Duodenal mucosa (tissue), 2 donors: ENCODE measurements around the gene DNAH1.

Source experiments
- H3K27ac ChIP-seq: one replicate; pipeline ENCODE4 v1.7.0; 2013; ENCODE audit warnings: low read depth, low read length
- H3K27me3 ChIP-seq, 2 donors: one replicate each; pipeline ENCODE4 v1.7.0; 2013; ENCODE audit warnings: low read length in 2 of 2, control low read depth in 1 of 2; ENCODE audit not compliant: insufficient read depth in 2 of 2, control insufficient read depth in 1 of 2
- H3K36me3 ChIP-seq, 2 donors: one replicate each; pipeline ENCODE4 v1.7.0; 2013; ENCODE audit warnings: low read length in 2 of 2, control low read depth in 1 of 2; ENCODE audit not compliant: insufficient read depth in 2 of 2, control insufficient read depth in 1 of 2
- H3K4me1 ChIP-seq, 2 donors: one replicate each; pipeline ENCODE4 v1.7.0; 2013; ENCODE audit warnings: low read length in 2 of 2, control low read depth in 1 of 2; ENCODE audit not compliant: insufficient read depth in 2 of 2, control insufficient read depth in 1 of 2
- H3K4me3 ChIP-seq, 2 donors: one replicate each; pipeline ENCODE4 v1.7.0; 2013; ENCODE audit warnings: low read length in 2 of 2, low read depth in 1 of 2
- H3K9ac ChIP-seq, 2 donors: one replicate each; pipeline ENCODE4 v1.7.0; 2013; ENCODE audit warnings: low read length in 2 of 2, low read depth in 1 of 2
- H3K9me3 ChIP-seq, 2 donors: one replicate each; pipeline ENCODE4 v1.7.0; 2013; ENCODE audit warnings: low read length in 2 of 2, control low read depth in 1 of 2; ENCODE audit not compliant: control insufficient read depth in 1 of 2

Gene DNAH1

DNA sequence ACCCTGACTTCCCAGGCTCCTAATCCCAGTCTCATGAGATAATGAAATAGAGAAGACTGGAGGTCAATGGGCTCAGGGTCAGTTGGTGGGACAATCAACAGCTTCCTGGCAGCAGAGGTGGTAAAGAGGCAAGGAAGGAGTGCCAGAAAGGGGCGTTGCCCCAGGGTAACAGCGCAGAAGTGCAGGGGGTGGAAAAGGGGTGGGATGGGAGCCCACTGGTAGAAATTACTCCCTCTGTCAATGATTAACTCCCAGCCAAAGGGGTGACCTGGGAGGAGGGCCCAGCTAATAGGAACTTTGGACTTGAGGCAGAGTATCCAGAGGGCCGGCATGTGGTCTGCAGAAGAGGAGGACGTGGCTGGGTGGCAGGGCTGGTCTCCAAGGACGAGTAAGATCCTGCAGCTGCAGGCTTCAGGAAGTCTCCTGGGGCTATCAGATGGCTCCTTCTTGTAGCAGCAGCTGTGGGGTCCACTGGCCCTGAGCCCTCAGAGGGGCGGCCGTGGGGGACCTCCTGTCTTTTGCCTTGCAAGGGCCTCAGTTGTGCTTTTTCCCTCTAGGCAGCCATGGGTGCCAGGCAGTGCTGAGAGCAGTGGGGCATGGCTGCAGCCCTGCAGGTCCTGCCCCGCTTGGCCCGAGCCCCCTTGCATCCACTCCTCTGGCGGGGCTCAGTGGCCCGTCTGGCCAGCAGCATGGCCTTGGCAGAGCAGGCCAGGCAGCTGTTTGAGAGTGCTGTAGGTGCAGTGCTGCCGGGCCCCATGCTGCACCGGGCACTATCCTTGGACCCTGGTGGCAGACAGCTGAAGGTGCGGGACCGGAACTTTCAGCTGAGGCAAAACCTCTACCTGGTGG lies 26.1 kb upstream of the DNAH1 start:
- peaks cover 21 to 40% of the 10 kb centered on the region in 2 donors for H3K36me3 ChIP-seq
- H3K4me3 ChIP-seq = peak overlapping the region; percentile 71 to 81
- H3K4me1 ChIP-seq = peaks cover 27 to 52% of the 10 kb centered on the region in 2 donors
- no peaks in the 10 kb centered on the region for H3K9me3 ChIP-seq
- H3K27me3 ChIP-seq = no peaks in the 10 kb centered on the region
- H3K27ac ChIP-seq = peak overlapping the region; percentile 100
- H3K9ac ChIP-seq = peak overlapping the region; percentile 62 to 82

DNA sequence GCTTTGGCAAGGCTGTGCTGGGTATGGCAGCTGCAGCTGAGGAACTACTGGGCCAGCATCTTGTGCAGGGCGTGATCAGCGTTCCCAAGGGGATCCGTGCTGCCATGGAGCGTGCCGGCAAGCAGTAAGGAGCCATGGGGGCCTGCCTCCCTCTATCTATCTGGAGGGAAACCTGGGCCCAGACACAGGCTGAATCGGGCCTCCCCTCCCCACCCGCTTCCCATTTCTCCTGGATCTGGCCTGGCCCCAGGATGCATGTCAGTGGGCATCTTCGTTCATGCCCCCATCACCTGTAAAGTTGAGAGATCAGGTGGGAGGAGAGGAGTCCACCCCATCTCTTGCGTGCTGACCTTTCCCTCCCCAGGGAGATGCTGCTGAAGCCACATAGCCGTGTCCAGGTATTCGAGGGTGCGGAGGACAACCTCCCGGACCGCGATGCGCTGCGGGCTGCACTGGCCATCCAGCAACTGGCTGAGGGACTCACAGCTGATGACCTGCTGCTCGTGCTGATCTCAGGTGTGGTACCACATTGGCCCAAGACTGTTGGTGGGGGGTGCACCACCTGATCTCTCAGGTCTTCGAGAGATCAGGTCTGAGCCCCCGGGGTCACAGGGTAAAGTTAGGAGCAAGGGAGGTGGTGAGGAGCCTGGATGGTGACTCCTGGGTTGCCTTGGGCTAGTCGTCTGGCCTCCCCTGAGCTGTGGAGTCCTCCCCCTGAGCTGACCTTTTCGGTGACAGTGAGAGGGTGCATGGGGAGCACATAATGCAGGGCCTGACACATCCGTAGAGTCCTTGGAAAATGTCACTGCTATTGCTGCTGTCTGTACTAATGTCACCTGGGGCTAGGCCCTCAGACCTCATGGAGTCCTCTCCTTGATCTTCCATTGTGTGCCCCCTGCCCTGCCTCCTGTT lies 25.3 kb upstream of the DNAH1 start:
- peak overlapping the region; percentile 62 to 82 for H3K9ac ChIP-seq
- peak overlapping the region; percentile 26 for H3K27ac ChIP-seq
- peaks cover 22 to 48% of the 10 kb centered on the region in 2 donors for H3K36me3 ChIP-seq
- peak overlapping the region; percentile 71 to 81 for H3K4me3 ChIP-seq
- H3K4me1 ChIP-seq = peaks cover 27 to 55% of the 10 kb centered on the region in 2 donors
- no peaks in the 10 kb centered on the region for H3K9me3 ChIP-seq
- no peaks in the 10 kb centered on the region for H3K27me3 ChIP-seq

DNA sequence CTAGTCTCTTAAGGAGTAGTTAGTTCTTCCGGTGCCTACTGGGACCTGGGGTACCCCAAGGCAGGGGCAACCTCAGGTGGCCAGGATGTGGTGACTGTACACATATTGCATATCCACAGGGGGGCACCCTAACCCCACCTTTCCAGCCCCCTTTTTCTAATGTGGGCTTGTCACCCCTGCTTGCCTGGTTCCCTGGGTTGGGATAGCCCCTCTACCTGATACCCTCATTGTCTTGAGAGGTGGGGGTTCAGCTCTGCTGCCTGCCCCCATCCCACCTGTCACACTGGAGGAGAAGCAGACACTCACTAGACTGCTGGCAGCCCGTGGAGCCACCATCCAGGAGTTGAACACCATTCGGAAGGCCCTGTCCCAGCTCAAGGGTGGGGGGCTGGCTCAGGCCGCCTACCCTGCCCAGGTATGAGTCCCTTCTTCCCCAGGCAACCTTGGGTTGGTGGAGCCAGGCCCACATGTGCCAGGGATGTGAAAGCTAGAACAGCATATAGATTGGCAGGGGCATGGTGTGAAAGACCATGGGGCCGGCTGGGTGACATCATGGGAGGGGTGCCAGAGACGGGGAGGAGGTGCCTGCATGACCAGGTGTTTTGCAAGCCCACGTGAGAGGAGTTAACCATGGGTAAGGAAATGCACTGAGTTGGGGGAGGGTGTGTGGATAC lies 24.5 kb upstream of the DNAH1 start:
- Histone ChIP-seq H3K9ac (peak overlapping the region; percentile 62 to 82), H3K4me1 (peaks cover 26 to 55% of the 10 kb centered on the region in 2 donors), H3K36me3 (peaks cover 22 to 50% of the 10 kb centered on the region in 2 donors), H3K4me3 (peak overlapping the region; percentile 71 to 81), H3K27me3 (no peaks in the 10 kb centered on the region), H3K9me3 (no peaks in the 10 kb centered on the region), H3K27ac (no peak overlapping the region)

GRCh38 chr3:52292247-52293065 lies 23.7 kb upstream of the DNAH1 start:
- no peaks in the 10 kb centered on the region for H3K9me3 ChIP-seq
- no peaks in the 10 kb centered on the region for H3K27me3 ChIP-seq
- H3K4me1 ChIP-seq = peaks cover 21 to 54% of the 10 kb centered on the region in 2 donors
- H3K9ac ChIP-seq = peak overlapping the region; percentile 62 to 82
- H3K36me3 ChIP-seq = peaks cover 22 to 50% of the 10 kb centered on the region in 2 donors
- peak overlapping the region in 1 of 2 donors; percentile 81 for H3K4me3 ChIP-seq
- no peak overlapping the region for H3K27ac ChIP-seq

GRCh38 chr3:52293491-52294319 lies 22.4 kb upstream of the DNAH1 start:
- Histone ChIP-seq H3K4me1 (peaks cover 28 to 62% of the 10 kb centered on the region in 2 donors), H3K9me3 (no peaks in the 10 kb centered on the region), H3K9ac (no peak overlapping the region), H3K27ac (no peak overlapping the region), H3K4me3 (no peak overlapping the region), H3K27me3 (no peaks in the 10 kb centered on the region), H3K36me3 (peaks cover 22 to 50% of the 10 kb centered on the region in 2 donors)

DNA sequence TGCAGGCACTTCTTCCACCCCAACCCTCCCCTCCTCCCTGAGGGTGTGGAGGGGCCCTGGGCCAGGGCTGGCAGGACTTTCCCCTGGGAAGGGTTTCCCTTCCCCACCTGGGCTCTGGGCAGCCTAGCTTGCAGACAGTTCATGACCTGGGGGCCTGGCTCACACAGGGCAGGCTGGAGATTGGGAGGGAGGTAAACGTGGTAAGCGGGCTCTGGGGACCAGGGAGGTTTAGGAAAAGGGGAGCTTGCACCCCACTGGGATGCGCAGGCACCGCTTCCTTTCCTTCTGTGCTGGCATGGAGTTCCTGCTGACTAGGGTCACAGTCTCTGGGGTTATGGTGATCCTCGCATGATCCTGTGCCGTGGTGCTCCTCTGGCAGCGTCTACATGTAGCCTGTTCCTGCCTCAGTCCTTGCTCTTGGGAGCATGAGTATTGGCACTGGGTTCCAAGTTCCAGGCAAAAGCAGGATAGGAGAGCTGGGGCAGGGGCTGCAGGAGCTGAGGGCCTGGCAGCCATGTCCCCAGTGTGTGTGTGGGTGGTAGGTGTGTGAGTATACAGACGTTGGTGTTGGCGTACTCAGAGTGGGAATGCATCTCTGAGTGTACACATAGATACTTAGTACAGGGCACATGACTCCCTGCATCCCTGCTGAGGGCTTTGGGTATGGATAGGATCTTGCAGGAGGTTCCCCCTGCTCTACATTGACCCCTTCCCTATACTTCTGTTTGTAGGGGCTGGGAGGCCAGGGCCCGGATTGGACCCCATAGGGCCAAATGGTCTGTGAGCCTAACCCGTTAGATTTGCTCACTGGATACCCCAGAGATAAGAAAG lies 21.6 kb upstream of the DNAH1 start:
- H3K36me3 ChIP-seq = peaks cover 22 to 50% of the 10 kb centered on the region in 2 donors

DNA sequence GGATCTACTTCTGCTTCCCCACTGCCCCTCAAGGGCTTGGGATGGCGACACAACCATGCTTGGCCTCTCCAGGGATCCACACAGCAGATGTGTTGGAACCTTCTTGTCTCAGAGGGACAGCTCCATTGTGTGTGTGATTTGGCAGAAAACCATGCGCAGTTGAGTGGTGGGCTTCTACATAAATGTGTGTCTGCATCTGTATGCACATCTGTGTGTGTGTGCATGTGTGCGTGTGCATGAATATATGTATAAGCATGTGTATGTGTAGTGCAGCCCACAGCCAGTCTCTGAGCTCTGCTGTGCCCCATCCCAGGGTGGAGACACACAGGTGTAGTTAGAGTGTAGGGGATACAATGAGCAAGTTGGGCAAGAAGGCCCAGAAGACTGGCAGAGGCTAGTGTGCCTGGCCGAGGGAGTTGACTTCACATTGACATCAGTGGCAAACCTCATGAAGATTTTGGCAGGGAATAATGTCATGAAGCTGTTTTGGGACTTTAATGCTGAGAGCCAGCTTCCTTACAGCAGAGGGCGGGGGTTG lies 20.4 kb upstream of the DNAH1 start:
- H3K27me3 ChIP-seq = no peaks in the 10 kb centered on the region
- peaks cover 38 to 64% of the 10 kb centered on the region in 2 donors for H3K4me1 ChIP-seq
- H3K36me3 ChIP-seq = peaks cover 22 to 50% of the 10 kb centered on the region in 2 donors
- no peaks in the 10 kb centered on the region for H3K9me3 ChIP-seq
- H3K9ac ChIP-seq = no peak overlapping the region
- no peak overlapping the region for H3K4me3 ChIP-seq
- H3K27ac ChIP-seq = no peak overlapping the region

More for the DNA sequence above, 21.6 kb upstream of the DNAH1 start:
- peaks cover 27 to 57% of the 10 kb centered on the region in 2 donors for H3K4me1 ChIP-seq
- no peaks in the 10 kb centered on the region for H3K27me3 ChIP-seq
- H3K27ac ChIP-seq = no peak overlapping the region
- no peak overlapping the region for H3K9ac ChIP-seq
- H3K9me3 ChIP-seq = no peaks in the 10 kb centered on the region
- no peak overlapping the region for H3K4me3 ChIP-seq
